Activated B cell treated with CpG ODN at 0.5 μM for 24 hours (primary cell): Measurements from ENCODE around the gene TEX54. TPM values are rescaled to one million over a fixed set of nuclear protein-coding genes. Genes with fewer than 3 reads are reported as not detected.

Experiments
- ATAC-seq: fragments of 200-7000 bp; cut with Tn5 transposase; one replicate; pipeline ENCODE4 v1.10.0; 2021; ENCODE audit warnings: low read depth, mild to moderate bottlenecking, moderate library complexity
- CTCF ChIA-PET: fragments of 350-600 bp; sonication (Branson Sonifier 250); formaldehyde crosslinking; loops from one replicate; lab custom pipeline; 2021; ENCODE audit warnings: antibody characterized with exemption; lab: Charles Lee
- POLR2A ChIA-PET: fragments of 350-600 bp; sonication (Branson Sonifier 250); formaldehyde crosslinking; loops from one replicate; lab custom pipeline; 2021; ENCODE audit warnings: antibody characterized with exemption; lab: Charles Lee
- DNase-seq: peaks from one replicate; pipeline ENCODE4 v3.0.0; 2022
- H3K27ac Mint-ChIP-seq: one replicate; pipeline ENCODE4 v1.8.0; 2020; ENCODE audit warnings: mixed read lengths
- H3K27me3 Mint-ChIP-seq: one replicate; pipeline ENCODE4 v1.8.0; 2021; ENCODE audit warnings: mixed read lengths
- H3K36me3 Mint-ChIP-seq: one replicate; pipeline ENCODE4 v1.8.0; 2021; ENCODE audit warnings: low read depth, mixed read lengths
- H3K4me1 Mint-ChIP-seq: one replicate; pipeline ENCODE4 v1.8.0; 2021; ENCODE audit warnings: mixed read lengths
- H3K4me3 Mint-ChIP-seq: one replicate; pipeline ENCODE4 v1.8.0; 2020; ENCODE audit warnings: mild to moderate bottlenecking, mixed read lengths
- H3K9me3 Mint-ChIP-seq: one replicate; pipeline ENCODE4 v1.8.0; 2020; ENCODE audit warnings: mixed read lengths
- intact Hi-C: fragments of 100-400 bp; cut with micrococcal nuclease; formaldehyde crosslinking; loops from one replicate; pipeline ENCODE4 v1.15.1; 2024
- total RNA-seq: library from RNA; stranded (reverse); gene quantifications from 2 replicates; pipeline ENCODE4 v1.2.3, GENCODE V29; 2022
- TF ChIP-seq, protein P1 (sequence below): fragments of 200-600 bp; IDR thresholded peaks from one replicate; pipeline ENCODE4 v1.8.0; 2022; ENCODE audit warnings: antibody characterized with exemption, mild to moderate bottlenecking

TEX54 gene
- total RNA-seq, 1 donor from 2014 or later = 0.55 TPM

GRCh38 chr11:62854825-62855570, 22.4 kb upstream of the TEX54 start:
- Mint-ChIP-seq H3K4me3 (peak overlapping the region; percentile 99), H3K9me3 (no peaks in the 10 kb centered on the region), H3K4me1 (peaks cover 65% of the 10 kb centered on the region), H3K27ac (peak overlapping the region; percentile 96), H3K27me3 (no peaks in the 10 kb centered on the region), H3K36me3 (peaks cover 52% of the 10 kb centered on the region)
- TF ChIP-seq, protein P1, sequence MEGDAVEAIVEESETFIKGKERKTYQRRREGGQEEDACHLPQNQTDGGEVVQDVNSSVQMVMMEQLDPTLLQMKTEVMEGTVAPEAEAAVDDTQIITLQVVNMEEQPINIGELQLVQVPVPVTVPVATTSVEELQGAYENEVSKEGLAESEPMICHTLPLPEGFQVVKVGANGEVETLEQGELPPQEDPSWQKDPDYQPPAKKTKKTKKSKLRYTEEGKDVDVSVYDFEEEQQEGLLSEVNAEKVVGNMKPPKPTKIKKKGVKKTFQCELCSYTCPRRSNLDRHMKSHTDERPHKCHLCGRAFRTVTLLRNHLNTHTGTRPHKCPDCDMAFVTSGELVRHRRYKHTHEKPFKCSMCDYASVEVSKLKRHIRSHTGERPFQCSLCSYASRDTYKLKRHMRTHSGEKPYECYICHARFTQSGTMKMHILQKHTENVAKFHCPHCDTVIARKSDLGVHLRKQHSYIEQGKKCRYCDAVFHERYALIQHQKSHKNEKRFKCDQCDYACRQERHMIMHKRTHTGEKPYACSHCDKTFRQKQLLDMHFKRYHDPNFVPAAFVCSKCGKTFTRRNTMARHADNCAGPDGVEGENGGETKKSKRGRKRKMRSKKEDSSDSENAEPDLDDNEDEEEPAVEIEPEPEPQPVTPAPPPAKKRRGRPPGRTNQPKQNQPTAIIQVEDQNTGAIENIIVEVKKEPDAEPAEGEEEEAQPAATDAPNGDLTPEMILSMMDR = no peak
- intact Hi-C loops = loop anchor here (1.0 kb wide), 1 partner anchor 13 kb away; no protein-coding TSS in a partner anchor
- ATAC-seq = no peak
- CTCF ChIA-PET = interaction anchor here (0.9 to 3.4 kb wide), 3 partner anchors 26 to 185 kb away, joined by 3 to 26 read pairs (median 16); partner anchors contain the start of gene SLC3A2
- POLR2A ChIA-PET = interaction anchor here (0.8 to 10.5 kb wide), 39 partner anchors 10 to 1463 kb away, joined by 3 to 597 read pairs (median 7); partner anchors contain the start of genes B3GAT3, C11orf98, CSKMT and EEF1G
- no peak for DNase-seq

DNA sequence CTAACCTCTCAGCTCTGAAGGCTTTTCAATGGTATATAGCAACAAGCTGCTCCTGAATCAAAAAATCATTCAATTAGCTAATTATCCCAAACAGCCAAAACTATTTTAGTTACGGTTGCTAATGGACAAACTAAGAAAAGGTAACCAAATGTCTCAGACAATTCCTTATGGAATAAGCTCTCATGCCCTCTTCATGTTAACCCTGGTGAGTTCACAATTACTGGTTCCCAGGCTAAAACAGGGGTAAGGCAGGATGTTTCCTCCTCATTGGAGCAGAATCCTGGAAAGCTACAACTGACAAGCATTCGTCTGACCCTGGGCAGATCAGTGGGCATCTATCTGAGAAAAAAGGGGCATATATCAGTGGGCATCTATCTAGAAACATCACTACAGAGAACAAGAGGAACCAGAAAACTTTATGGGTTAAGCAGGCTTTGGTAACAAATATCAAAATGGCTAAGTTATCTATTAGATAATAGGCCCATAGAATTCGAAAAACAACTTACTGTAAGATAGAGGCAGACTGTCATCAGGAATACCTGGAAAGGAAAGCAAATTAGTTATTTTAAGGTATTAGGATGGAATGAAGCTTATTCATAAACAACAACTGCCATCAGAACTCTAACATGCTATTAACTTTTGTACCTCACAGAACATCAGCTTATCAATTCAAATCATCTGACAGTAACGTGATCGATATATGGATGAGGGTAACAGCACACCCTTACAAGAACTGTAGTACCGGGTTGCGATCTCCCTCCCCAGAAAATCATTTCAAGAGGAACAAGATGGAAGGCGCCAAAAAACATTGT, 21.6 kb upstream of the TEX54 start:
- ChIA-PET POLR2A (interaction anchor here (0.8 to 10.5 kb wide), 19 partner anchors 11 to 303 kb away, joined by 4 to 597 read pairs (median 9); partner anchors contain the start of genes C11orf98, CSKMT, HNRNPUL2 and MTA2), CTCF (interaction anchor here (0.9 to 1.2 kb wide), 2 partner anchors 8 to 262 kb away, joined by 3 read pairs; no protein-coding TSS in a partner anchor)
- Mint-ChIP-seq H3K27me3 (no peaks in the 10 kb centered on the region), H3K36me3 (peaks cover 52% of the 10 kb centered on the region), H3K9me3 (no peaks in the 10 kb centered on the region), H3K4me3 (peak overlapping the region; percentile 99), H3K27ac (peak overlapping the region; percentile 96), H3K4me1 (peaks cover 66% of the 10 kb centered on the region)
- TF ChIP-seq, protein P1 = no peak
- ATAC-seq = no peak
- intact Hi-C loops = no loop called here
- no peak for DNase-seq

GRCh38 chr11:62853279-62853965, 20.8 kb upstream of the TEX54 start:
- Mint-ChIP-seq H3K4me1 (peaks cover 68% of the 10 kb centered on the region), H3K36me3 (peaks cover 52% of the 10 kb centered on the region), H3K9me3 (no peaks in the 10 kb centered on the region), H3K27ac (peak overlapping the region; percentile 74), H3K27me3 (no peaks in the 10 kb centered on the region), H3K4me3 (peak overlapping the region; percentile 99)
- POLR2A ChIA-PET = interaction anchor here (1.0 to 10.5 kb wide), 11 partner anchors 10 to 262 kb away, joined by 4 to 597 read pairs (median 17); partner anchors contain the start of genes C11orf98, CSKMT, HNRNPUL2 and SLC3A2
- CTCF ChIA-PET = interaction anchor here (0.9 to 1.2 kb wide), 3 partner anchors 9 to 261 kb away, joined by 3 read pairs; no protein-coding TSS in a partner anchor
- DNase-seq (no peak), ATAC-seq (no peak)
- intact Hi-C loops = no loop called here
- TF ChIP-seq, protein P1 = no peak

- Mint-ChIP-seq H3K27ac (peak overlapping the region; percentile 74), H3K36me3 (peaks cover 52% of the 10 kb centered on the region), H3K27me3 (no peaks in the 10 kb centered on the region), H3K9me3 (no peaks in the 10 kb centered on the region), H3K4me3 (peak overlapping the region; percentile 99), H3K4me1 (peaks cover 64% of the 10 kb centered on the region)
- no peak for DNase-seq
- CTCF ChIA-PET = interaction anchor here (1.2 to 1.4 kb wide), 2 partner anchors 11 to 66 kb away, joined by 3 read pairs; no protein-coding TSS in a partner anchor
- intact Hi-C loops = no loop called here
- TF ChIP-seq, protein P1 = no peak
- ATAC-seq = no peak
- POLR2A ChIA-PET = interaction anchor here (0.6 to 10.5 kb wide), 11 partner anchors 9 to 143 kb away, joined by 3 to 597 read pairs (median 10); partner anchors contain the start of genes HNRNPUL2, POLR2G, SLC3A2 and STX5
Measured at GRCh38 chr11:62852523-62853188, 20.0 kb upstream of the TEX54 start.
